ENCODE data around the gene DYSF.

DNA sequence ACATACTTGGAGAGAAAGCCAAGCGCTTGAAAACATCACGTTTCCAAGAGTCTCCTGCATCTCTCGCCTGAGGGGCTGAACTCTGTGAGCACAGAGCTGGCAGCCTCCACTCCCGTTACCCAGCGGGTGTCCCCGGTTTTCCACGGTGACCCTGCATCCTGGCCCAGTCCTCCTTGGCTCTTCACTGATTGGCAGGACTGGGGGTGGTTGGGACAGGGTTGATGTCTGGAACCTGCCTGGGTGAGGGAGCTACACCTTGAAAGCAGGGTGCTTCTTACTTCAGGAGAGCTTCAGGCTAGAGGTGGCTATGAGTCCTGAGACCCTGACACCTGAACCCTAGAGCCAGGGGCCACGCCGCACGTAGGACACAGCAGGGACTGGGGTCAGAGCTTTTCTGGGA, 234.1 kb downstream of the DYSF start:
- no peak for TF ChIP-seq CTCF (IDR thresholded peaks at IDR 0.05)
- TF ChIP-seq POLR2A (IDR thresholded peaks at IDR 0.05) = no peak

All from esophagus squamous epithelium (tissue), 4 donors.